Type B pancreatic cell (in vitro differentiated cells): ENCODE data around the gene PRKN. TPM values are rescaled to one million over a fixed set of nuclear protein-coding genes. Genes with fewer than 3 reads are reported as not detected.

ENCODE experiments used
- DNase-seq: peaks from one replicate; pipeline ENCODE4 v3.0.0; 2021; ENCODE audit warnings: mixed read lengths; ENCODE audit not compliant: unreplicated experiment; ENCODE audit errors: extremely low spot score
- H3K27ac Mint-ChIP-seq: 2 replicates; pipeline ENCODE4 v1.8.0; 2021; ENCODE audit warnings: mild to moderate bottlenecking, mixed read lengths
- H3K27me3 Mint-ChIP-seq: 2 replicates; pipeline ENCODE4 v1.8.0; 2021; ENCODE audit warnings: mixed read lengths
- H3K36me3 Mint-ChIP-seq: 2 replicates; pipeline ENCODE4 v1.8.0; 2021; ENCODE audit warnings: mixed read lengths
- H3K4me1 Mint-ChIP-seq: one replicate; pipeline ENCODE4 v1.8.0; 2021; ENCODE audit warnings: mixed read lengths; ENCODE audit not compliant: unreplicated experiment
- H3K4me3 Mint-ChIP-seq: 2 replicates; pipeline ENCODE4 v1.8.0; 2021; ENCODE audit warnings: mild to moderate bottlenecking, mixed read lengths
- H3K9me3 Mint-ChIP-seq: 2 replicates; pipeline ENCODE4 v1.8.0; 2021; ENCODE audit warnings: mixed read lengths
- CTCF ChIP-seq: fragments of 200-600 bp; sonication (generic); conservative IDR thresholded peaks from 2 replicates; pipeline ENCODE4 v1.5.0; 2021; ENCODE audit warnings: antibody characterized with exemption, mild to moderate bottlenecking
- total RNA-seq: library from RNA; stranded (reverse); gene quantifications from 2 replicates; pipeline ENCODE4 v1.2.1, GENCODE V29; 2021; ENCODE audit warnings: low replicate concordance

PRKN gene
- total RNA-seq, 1 donor from 2014 or later: 6.2 TPM

GRCh38 chr6:161434921-161435747 lies 1292.4 kb downstream of the PRKN start:
- Mint-ChIP-seq H3K27me3 (no peaks in the 10 kb centered on the region), H3K4me1 (peaks cover 14% of the 10 kb centered on the region), H3K27ac (peak overlapping the region; percentile 63), H3K9me3 (peaks cover 3% of the 10 kb centered on the region), H3K36me3 (no peaks in the 10 kb centered on the region), H3K4me3 (no peak overlapping the region)
- TF ChIP-seq CTCF: no peak
- DNase-seq: no peak

DNA sequence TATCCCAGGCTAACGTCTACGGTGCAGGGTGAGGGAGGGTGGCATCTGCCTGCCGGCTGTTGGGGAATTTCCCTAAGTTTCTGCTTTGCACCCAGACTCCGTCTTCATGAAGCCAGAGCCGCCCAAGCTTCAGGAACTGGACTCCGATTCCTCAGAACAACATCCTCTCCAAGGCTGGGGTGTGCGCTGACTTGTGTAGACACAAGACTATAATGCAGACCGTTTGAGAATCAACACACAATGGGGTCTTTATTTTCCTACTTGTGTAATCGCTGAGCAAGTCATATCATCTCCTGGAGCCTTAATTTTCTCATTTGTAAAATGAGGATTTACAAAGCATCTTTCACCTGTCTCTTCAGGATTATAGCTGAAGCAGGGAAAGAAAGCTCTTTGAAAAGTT lies 1293.2 kb downstream of the PRKN start:
- Mint-ChIP-seq H3K4me1 (peaks cover 14% of the 10 kb centered on the region), H3K4me3 (no peak overlapping the region), H3K36me3 (no peaks in the 10 kb centered on the region), H3K9me3 (peaks cover 3% of the 10 kb centered on the region), H3K27me3 (no peaks in the 10 kb centered on the region), H3K27ac (no peak overlapping the region)
- DNase-seq: no peak
- no peak for TF ChIP-seq CTCF

GRCh38 chr6:161432546-161432945 lies 1295.0 kb downstream of the PRKN start:
- peaks cover 3% of the 10 kb centered on the region for H3K9me3 Mint-ChIP-seq
- no peaks in the 10 kb centered on the region for H3K27me3 Mint-ChIP-seq
- no peaks in the 10 kb centered on the region for H3K36me3 Mint-ChIP-seq
- H3K4me1 Mint-ChIP-seq: peaks cover 14% of the 10 kb centered on the region
- H3K27ac Mint-ChIP-seq: no peak overlapping the region
- TF ChIP-seq CTCF: no peak
- DNase-seq: no peak
- H3K4me3 Mint-ChIP-seq: no peak overlapping the region

DNA sequence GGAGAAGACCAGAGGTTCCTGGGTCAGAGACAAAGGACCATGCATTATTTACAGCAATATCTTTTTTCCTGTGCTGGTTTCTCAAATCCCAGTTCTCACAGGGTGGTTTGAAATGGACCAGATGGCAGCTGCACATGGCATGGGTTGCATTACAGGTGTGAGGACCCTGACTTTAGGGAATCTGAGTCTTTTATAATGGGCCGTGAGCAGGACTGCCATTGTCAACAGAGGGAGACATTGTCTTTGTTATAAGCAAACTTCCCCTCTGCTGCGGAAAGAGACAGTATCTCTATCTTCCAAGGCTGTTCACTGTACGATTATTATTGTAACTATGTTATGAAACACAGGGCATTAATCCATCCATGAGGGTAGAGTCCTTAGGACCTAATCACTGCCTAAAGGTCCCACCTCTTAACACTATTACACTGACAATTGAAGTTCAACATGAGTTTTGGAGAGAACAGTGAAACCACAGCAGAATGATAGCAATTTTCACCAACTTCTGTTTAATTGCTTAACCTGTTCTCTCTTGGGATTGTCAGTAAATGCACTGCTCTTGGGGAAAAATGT lies 1297.6 kb downstream of the PRKN start:
- Mint-ChIP-seq H3K27ac (no peak overlapping the region), H3K27me3 (no peaks in the 10 kb centered on the region), H3K9me3 (peaks cover 10% of the 10 kb centered on the region), H3K4me1 (peaks cover 4% of the 10 kb centered on the region), H3K4me3 (no peak overlapping the region), H3K36me3 (no peaks in the 10 kb centered on the region)
- no peak for TF ChIP-seq CTCF
- no peak for DNase-seq

- Mint-ChIP-seq H3K27ac (no peak overlapping the region), H3K4me1 (peaks cover 6% of the 10 kb centered on the region), H3K4me3 (no peak overlapping the region), H3K9me3 (peaks cover 7% of the 10 kb centered on the region), H3K27me3 (no peaks in the 10 kb centered on the region), H3K36me3 (no peaks in the 10 kb centered on the region)
- DNase-seq: no peak
- TF ChIP-seq CTCF: no peak
Observed at GRCh38 chr6:161424421-161424820, 1303.1 kb downstream of the PRKN start.
